GM12864 (cell line): ENCODE measurements around the gene HECTD4.
A peak's percentile ranks its signal among the peaks of the same experiment; 100 is the strongest.

Experiments
- DNase-seq: peaks from one replicate; pipeline ENCODE4 v3.0.0-alpha.2; 2011; ENCODE audit warnings: low read depth
- H3K4me3 ChIP-seq: 2 replicates; pipeline ENCODE4 v1.5.1; 2011; ENCODE audit warnings: mild to moderate bottlenecking, low read depth, low read length, control low read depth
- TF ChIP-seq, protein P1 (sequence below): IDR thresholded peaks from 2 replicates; pipeline ENCODE4 v1.5.1; 2011; ENCODE audit warnings: low read depth, mild to moderate bottlenecking, moderate library complexity, low read length, control low read depth, inconsistent platforms; ENCODE audit errors: missing control alignments

HECTD4 gene, protein sequence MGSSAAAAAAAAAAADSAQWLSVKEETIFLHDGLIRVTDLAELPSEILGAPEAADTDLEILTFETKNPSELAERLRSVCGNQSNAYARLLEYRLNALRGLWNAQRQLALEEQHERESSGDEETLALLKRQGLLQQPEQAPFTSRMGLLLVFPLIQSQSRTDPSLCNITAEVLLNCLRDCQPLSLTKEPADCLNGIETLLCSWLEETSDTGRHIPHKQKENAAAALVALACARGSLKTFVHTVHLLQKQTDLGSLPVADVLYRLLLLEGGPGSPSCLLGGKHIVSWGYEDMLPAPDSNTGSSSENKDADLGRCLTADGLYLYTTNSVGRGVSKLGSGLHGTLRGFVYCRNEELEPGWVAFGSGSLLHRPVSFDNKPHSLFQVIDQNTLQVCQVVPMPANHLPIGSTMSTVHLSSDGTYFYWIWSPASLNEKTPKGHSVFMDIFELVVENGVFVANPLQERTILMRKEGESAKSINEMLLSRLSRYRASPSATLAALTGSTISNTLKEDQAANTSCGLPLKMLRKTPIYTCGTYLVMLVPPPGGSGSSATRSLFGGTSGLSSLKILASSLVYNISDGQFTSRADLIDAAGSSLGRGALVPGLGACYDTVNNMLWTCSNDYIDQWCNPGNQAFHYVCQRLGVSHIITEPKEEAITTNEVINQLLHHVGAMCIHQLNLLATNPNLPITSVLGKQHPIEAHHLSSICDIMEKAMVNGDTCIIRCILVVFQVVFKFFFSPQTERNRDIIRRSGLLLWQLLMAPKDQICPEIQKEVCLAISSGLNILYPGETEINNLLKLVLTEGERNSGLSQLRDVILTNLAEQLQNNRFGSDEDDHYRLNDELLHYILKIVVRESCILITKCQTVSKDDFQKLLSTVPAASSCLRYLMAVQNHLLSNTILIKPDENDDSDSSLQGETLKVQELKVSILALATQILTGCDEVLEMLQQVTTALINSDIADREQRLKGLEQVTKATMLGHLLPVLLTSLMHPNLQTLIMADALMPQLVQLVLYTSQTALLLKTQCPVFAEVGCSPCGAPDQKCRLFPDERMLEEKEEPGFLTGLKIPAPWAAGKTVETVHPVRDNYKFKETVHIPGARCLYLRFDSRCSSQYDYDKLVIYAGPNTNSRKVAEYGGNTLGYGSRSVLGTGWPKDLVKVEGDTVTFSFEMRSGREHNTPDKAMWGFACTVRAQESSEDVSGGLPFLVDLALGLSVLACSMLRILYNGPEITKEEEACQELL (N-terminal part only)

DNA sequence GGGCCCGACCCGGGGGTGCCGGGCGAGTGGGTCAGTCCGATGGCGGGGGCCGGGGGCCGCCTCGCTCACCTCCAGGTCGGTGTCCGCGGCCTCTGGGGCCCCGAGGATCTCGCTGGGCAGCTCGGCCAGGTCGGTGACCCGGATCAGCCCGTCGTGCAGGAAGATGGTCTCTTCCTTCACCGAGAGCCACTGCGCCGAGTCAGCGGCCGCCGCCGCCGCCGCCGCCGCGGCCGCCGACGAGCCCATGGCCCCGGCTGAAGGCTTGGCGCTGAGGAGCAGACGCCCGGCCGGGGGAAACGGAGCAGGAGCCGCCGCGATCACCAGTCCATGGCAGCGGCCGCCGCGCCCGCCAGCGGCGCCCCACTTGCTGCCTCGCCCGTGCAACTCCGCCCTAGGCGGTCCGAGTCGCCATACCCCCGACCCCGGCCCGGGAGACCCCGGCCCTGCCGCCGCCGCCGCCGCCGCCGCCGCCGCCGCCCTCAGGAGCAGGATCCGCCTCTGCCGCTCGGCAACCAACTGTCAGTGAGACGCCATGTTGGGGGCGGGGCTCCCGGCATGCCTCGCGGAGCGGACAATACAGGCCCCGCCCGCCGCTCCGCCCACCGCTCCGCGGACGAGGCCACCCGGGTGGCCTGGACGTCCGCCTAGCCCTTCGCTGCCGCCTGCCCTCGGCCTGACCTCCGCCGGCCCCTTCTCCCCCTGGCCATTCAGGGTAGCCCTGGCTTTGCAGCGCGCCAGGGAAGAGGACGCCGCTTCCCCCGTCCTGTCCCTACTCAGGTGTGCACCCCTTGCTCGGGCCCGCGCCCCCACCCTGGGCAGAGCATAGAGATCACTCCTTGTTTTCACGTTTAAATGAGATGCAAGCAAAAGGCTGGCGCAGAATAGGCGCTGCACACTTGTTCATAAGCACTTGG is at the start of gene HECTD4:
HECTD4 (minus strand) TSS at position 549 of the 914 bp plus-strand sequence; CDS start at position 246, 303 bp downstream.
- TF ChIP-seq, protein P1, sequence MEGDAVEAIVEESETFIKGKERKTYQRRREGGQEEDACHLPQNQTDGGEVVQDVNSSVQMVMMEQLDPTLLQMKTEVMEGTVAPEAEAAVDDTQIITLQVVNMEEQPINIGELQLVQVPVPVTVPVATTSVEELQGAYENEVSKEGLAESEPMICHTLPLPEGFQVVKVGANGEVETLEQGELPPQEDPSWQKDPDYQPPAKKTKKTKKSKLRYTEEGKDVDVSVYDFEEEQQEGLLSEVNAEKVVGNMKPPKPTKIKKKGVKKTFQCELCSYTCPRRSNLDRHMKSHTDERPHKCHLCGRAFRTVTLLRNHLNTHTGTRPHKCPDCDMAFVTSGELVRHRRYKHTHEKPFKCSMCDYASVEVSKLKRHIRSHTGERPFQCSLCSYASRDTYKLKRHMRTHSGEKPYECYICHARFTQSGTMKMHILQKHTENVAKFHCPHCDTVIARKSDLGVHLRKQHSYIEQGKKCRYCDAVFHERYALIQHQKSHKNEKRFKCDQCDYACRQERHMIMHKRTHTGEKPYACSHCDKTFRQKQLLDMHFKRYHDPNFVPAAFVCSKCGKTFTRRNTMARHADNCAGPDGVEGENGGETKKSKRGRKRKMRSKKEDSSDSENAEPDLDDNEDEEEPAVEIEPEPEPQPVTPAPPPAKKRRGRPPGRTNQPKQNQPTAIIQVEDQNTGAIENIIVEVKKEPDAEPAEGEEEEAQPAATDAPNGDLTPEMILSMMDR: no peak
- peak; percentile 47 for DNase-seq
- H3K4me3 ChIP-seq: peak within 1 kb of the TSS; percentile 80

DNA sequence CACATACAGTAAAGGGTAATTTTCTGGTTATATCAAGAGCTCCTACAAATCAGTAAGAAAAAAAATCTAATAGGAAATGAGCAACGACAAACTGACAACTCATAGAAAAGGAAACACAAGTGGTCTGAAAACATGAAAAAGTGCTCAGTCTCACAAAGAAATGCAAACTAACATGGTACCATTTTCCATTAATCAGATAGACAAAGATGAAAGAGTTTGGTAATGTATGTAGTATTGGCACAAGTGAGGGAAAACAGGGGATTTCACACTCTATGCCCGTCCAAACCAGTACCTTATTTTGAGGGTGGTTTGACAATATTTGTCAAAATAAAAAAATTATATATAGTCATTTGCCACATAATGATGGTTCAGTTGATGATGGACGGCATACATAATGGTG is 49.7 kb upstream of the HECTD4 start:
- no peak for DNase-seq
- H3K4me3 ChIP-seq: no peak overlapping the region
- TF ChIP-seq, protein P1: no peak

DNA sequence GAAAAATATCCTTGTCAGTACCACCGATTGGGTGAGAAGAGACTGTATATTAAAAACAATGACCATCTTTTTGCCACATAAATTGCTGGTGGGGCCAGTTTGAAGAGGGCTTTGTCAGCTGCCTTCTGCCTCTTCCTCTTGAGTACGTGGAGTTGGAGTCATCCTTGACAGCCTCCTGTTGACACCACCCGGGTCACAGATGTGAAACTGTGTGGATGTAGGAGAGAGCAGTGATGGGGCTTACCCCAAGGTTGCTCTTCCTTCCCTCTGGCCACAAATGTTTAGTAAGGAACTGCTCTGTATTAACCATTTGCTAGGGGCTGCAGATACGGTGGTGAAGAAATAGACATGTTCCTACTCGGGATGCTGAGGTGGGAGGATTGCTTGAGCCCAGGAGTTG is 48.7 kb upstream of the HECTD4 start:
- TF ChIP-seq, protein P1: no peak

DNA sequence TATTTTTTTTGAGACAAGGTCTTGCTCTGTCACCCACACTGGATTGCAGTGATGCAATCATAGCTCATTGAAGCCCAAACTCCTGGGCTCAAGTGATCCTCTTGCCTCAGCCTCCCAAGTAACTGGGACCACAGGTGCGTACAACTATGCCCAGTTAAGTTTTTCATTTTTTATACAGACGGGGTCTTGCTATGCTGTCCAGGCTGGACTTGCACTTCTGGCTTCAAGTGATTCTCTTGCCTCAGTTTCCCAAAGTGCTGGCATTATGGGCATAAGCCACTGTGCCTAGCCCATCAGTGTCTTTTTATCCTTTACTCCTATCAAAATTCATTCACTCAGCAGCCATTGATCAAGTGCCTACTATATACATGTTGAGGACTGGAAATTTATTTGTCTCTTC is 45.5 kb upstream of the HECTD4 start:
- no peak for DNase-seq
- H3K4me3 ChIP-seq: no peak overlapping the region
- TF ChIP-seq, protein P1: no peak

More for the DNA sequence above, 48.7 kb upstream of the HECTD4 start:
- DNase-seq: no peak
- H3K4me3 ChIP-seq: no peak overlapping the region

DNA sequence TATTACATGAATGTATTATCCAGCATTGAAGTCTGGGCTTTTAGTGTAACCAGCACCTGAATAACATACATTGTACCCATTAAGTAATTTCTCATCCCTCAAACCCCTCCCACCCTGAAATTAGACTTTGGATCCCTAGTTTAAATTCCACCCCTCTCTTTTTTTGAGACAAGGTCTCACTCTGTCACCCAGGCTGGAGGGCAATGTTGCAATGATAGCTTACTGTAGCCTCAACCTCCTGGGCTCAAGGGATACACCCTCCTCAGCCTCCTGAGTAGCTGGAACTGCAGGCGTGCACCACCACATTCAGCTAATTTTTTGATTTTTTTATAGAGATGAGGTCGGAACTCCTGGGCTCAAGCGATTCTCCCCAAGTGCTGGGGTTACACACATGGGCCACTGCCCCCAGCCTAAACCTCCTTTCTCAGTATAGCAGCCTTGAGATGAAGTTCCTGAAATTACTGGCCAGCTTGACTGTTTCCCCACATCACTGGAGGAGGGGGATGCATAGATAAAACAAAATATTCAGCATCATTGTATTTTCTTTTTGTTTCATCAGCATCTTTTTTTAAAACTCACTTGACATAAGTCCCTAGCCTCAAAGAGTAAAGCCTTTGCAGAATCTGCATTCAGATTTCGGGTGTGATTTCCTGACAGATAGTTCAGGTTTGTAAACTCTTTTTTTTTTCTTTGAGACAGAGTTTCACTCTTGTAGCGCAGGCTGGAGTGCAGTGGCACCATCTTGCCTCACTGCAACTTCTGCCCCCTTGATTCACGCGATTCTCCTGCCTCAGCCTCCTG is 43.6 kb upstream of the HECTD4 start:
- no peak for DNase-seq
- H3K4me3 ChIP-seq: no peak overlapping the region
- TF ChIP-seq, protein P1: no peak
